Stimulated activated naive CD8-positive, alpha-beta T cell treated with anti-CD3 and anti-CD28 coated beads, Interleukin-15, Interleukin-2, amounts not matched to agents 100 U/mL and 50 U/mL, for 24 hours (primary cell): ENCODE data around the gene MAP10.

Source experiments
- ATAC-seq: fragments of 150-1000 bp; cut with Tn5 transposase; one replicate; pipeline ENCODE4 v1.10.0; 2021
- DNase-seq: peaks from one replicate; pipeline ENCODE4 v3.0.0; 2021

Gene MAP10

DNA sequence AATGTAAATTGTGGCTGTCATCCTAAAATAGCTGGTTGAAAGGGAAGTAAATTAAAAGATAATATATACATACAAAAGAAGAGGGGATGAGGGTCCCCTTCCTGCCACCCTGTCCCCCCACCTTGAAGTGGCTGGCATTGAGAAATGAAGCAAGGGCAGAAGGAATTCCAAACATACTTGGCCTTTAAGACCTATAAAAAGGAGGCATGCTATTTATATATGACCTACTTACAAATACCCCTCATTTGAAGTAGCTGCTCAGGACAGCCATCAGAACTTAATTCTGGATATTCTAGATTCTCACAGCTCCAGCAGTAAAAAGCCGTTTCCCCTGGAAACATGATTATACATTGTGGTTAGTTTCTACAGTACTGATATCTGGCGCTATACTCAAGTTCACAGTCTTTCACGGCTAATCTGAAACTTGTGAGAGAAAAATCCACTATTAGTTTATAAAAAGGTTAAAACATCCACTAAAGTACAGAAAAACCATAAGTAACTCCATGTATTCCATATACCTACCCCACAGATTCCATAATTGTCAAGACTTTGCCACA, 9.6 kb upstream of the MAP10 start:
- DNase-seq (no peak), ATAC-seq (no peak)

DNA sequence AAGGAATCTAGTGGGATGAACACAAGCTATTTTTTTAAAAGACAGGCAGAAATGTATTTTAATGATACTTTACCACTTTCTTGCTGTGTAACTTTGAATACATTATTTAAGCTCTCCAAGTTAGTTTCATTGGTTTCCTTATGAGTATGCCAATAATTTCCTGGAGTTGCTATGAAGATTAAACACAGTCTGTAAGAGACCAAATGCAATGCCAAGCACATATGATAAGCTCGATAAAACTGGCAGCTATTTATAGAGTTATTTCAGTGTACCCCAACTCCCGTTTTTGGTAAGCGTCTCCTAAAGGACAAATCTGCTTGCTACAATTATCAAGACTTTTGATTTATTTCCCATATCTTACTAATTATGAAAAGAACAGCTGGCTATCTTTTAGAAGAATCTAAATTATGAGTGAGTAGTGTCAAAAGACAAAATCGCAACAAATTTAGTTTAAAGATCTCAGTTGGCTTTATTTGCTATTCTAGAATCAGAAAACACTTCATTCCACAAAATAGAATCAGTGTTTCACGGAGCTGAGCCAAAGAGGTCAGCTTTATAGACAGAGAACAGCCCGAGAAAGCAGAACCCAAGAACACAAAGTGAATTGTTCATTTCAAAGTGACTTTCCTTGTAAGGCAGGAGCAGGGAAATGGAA, 7.2 kb upstream of the MAP10 start:
- DNase-seq: no peak

DNA sequence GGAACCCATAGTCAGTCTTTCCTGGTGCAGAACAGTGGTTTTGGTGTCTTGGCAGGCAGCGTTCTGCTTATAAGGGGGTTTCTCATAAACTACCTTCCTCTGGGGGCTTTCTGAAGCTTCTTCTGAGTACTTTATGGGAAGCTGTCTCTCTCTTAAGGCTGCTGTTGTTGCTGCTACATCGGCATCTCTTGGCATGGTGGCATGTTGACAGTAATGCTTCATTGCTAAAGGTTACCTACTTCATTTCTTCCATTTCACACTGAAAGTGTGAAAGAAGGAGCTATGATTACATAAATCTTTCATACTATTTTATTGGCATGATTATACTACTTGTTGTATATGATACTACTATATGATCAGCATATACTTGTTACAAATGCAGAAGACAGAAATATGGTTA, 6.3 kb upstream of the MAP10 start:
- ATAC-seq: no peak

More for the DNA sequence above, 7.2 kb upstream of the MAP10 start:
- ATAC-seq: no peak

GRCh38 chr1:232806186-232806510, 932 bp downstream of the MAP10 start:
- ATAC-seq (no peak), DNase-seq (no peak)

More for the DNA sequence above, 6.3 kb upstream of the MAP10 start:
- DNase-seq: no peak

GRCh38 chr1:232810856-232811255, 5.6 kb downstream of the MAP10 start:
- DNase-seq (no peak), ATAC-seq (no peak)

- no peak for ATAC-seq
These were observed 7.3 kb downstream of the MAP10 start for GRCh38 chr1:232812560-232812959.

GRCh38 chr1:232813097-232813496, 7.9 kb downstream of the MAP10 start:
- no peak for ATAC-seq
- DNase-seq: no peak

More at GRCh38 chr1:232812560-232812959, 7.3 kb downstream of the MAP10 start:
- no peak for DNase-seq

- ATAC-seq (no peak), DNase-seq (no peak)
These were observed 8.5 kb downstream of the MAP10 start for GRCh38 chr1:232813760-232814159.

GRCh38 chr1:232816324-232816723, 11.1 kb downstream of the MAP10 start:
- DNase-seq (no peak), ATAC-seq (no peak)

DNA sequence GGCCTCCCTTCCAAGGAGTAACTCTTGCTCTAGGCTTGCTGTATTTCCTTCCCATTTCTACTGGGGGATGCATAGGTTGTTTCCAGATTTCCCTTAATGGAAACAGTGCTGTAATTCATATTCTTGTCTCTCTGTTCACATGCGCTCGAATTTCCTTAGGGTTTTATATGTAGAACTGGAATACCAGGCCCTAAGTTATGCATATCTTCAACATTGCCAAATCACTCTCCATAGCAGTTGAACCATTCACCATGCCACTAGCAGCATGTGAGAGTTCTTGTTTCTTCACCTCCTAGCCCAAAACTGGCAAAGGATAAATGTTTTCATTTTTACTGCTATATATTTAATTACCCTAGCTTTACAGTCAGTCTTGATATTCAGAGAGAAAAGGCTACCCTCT, 12.8 kb downstream of the MAP10 start:
- ATAC-seq (no peak), DNase-seq (no peak)

- DNase-seq (no peak), ATAC-seq (no peak)
These were observed 15.2 kb downstream of the MAP10 start for GRCh38 chr1:232820431-232820830.

DNA sequence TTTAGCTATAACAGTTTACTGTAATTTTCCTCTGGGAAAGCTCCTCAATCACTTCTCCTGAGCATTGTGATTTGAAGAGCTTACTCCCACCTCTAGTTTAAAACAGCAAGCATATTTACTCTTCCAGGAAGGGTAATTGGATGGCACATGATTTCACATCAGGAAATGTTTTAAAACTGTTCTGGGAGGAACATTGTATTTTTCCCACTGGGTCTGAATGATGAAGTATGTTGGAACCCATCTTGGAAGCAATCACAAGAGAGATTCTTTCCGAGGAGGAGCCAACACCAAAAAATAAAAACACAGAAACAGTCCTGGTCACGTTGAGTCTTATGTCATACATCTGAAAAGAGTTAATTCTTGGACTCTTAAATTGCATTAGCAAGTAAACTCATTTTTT, 17.3 kb downstream of the MAP10 start:
- DNase-seq (no peak), ATAC-seq (no peak)

DNA sequence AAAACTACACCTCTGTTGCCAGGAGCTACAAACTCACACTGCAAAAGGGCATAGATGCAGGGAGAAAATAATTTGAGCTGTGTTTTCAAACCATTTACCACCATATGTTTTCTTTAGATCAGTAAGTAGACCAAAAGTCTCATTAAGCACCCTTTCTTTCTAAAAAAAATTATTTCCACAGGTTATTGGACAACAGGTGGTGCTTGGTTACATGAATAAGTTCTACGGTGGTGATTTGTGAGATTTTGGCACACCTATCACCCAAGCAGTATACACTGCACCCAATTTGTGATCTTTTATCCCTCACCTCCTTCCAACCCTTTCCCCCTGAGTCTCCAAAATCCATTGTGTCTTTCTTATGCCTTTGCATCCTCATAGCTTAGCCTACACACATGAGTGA, 21.1 kb downstream of the MAP10 start:
- DNase-seq: no peak
- ATAC-seq: no peak

DNA sequence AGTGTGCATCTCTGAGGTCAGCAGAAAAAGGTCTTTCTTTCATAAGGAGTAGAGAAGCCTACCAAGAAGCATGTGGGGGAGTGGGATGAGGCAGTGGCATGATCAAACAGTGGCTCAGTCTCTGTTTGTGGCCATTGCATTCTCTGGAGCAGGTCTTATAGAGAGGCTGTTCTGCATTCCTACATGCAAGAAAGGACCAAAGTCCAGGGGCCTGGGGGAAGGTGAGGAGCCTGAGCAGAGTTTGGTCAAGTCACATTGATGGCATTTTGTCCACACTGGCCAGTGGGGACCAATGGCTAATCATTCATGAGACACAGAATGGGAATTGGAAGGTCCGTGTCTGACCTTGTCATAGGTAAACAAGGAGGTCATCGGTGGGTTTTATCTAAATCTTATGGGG, 25.4 kb downstream of the MAP10 start:
- ATAC-seq (no peak), DNase-seq (no peak)

DNA sequence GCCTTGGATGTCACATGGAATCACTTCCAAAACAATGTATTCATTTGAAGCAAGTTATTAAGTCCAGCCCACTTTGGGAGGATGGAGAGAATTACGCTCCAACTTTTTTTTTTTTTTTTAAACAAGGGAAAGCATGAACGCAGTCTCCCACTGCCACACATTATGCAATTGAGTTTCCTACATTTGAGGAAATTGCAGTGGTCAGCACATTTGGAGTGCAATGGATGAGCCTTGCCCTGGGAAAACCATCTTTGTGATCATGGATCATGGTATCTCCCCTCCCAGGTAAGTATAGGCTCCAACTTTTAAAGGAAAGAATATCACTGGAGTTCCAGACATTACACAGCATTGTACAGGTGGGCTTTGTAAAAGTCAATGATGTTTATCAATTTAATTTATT, 26.7 kb downstream of the MAP10 start:
- no peak for DNase-seq
- ATAC-seq: no peak

GRCh38 chr1:232834066-232834465, 28.9 kb downstream of the MAP10 start:
- ATAC-seq (no peak), DNase-seq (no peak)

GRCh38 chr1:232835166-232835565, 29.9 kb downstream of the MAP10 start:
- DNase-seq: no peak
- no peak for ATAC-seq

GRCh38 chr1:232837087-232837486, 31.9 kb downstream of the MAP10 start:
- no peak for DNase-seq
- ATAC-seq: no peak

DNA sequence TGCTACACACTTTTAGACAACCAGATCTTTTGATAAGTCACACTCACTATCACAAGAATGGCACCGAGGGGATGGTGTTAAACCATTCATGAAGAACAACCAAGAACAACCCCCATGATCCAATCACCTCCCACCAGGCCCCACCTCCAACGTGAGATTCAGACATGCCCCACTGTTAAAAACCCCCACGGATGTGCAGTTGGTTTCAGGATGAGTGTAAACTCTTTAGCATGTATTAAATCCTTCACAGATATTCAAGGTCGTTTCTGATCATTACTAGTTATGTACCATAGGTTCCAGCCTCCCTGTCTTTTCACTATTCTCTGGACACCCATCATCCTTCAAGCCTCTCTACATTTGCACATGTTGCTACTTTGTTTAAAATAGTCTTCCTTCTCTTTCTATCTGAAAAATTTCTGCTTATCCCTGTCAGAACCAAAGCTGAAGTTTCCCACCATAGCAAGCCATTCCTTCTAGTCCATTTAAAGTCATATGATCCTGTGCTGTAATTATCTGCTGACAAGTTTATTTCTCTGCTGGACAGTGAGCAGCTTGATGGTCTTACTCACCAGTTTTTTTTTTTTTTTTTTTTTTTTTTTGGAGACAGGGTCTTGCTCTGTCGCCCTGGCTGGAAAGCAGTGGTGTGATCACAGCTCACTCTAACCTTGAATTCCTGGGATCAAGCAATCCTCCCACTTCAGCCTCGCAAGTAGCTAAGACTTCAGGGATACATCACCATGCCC, 36.8 kb downstream of the MAP10 start:
- no peak for DNase-seq
- no peak for ATAC-seq

DNA sequence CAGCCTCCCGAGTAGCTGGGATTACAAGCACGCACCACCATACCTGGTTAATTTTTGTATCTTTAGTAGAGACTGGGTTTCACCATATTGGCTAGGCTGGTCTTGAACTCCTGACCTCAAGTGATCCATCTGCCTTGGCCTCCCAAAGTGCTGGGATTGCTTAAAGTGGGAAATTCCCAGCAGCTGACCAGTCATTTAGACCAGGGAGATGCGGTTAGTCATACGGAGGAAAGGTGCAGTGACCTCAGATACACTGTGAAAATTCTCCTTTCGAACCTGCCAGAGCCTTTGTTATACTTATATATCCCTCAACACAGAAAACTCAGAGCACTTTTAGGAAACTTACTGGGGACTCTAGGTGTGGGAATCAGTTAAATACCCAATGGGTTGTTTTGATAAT, 39.6 kb downstream of the MAP10 start:
- ATAC-seq (no peak), DNase-seq (no peak)

DNA sequence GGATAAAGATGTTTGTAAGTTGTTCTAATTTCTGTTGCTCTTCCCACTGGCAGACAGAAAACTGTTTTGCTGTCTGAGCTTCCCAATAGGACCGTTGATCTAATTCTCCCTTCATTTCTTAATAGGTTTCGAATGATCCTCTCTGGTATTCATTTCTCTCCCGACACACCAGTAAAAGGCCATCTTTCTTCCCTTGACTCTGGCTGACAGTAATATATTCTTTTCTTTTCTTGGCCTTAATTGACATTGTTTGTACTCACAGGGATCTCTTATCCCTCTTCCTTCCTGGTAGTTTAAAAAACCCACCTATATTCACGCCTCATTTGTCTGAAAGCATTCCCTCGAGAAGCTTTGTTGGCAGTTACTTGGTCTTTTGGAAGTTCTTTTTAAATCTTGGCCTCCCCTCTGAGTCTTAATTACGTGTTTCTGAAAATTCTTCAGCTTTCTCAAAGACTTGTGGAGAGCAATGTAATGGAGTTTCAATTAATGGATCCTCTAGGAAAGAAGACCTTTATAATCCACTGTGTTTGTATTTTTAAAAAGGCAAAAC, 40.3 kb downstream of the MAP10 start:
- ATAC-seq (no peak), DNase-seq (no peak)

DNA sequence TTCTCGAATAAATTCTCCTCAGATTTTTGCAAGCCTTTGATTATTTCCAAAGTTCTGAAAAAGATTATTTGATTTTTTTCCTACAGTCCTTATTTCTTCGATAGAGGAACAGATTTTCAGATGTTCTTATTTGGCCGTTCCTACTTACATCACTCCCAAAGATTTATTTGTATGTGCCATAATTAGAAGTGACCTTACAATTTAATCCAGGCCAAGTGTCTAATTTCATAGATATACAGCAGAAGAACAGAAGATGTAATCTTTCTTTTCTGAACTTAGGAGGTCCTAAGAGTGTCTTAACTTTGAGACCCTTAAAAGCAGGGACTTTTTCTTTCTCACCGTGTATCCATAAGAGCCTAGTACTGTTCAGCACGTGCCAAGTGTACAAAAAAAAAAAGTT, 46.3 kb downstream of the MAP10 start:
- no peak for ATAC-seq
- no peak for DNase-seq

- ATAC-seq (no peak), DNase-seq (no peak)
These were observed 49.0 kb downstream of the MAP10 start for GRCh38 chr1:232853994-232854797.
